H9 (cell line): Measurements from ENCODE around the gene TTC24. TPM values are rescaled to one million over a fixed set of nuclear protein-coding genes. Genes with fewer than 3 reads are reported as not detected.

Experiments
- DNase-seq: peaks from one replicate; pipeline ENCODE4 v3.0.0-alpha.2; 2017
- H2AFZ ChIP-seq: one replicate; pipeline ENCODE4 v1.6.1; 2013; ENCODE audit warnings: mild to moderate bottlenecking, low read length, control low read depth, moderate library complexity
- H2AK5ac ChIP-seq: 2 replicates; pipeline ENCODE4 v1.6.1; 2013; ENCODE audit warnings: low read length, control low read depth, mixed read lengths; ENCODE audit not compliant: insufficient read length
- H2BK120ac ChIP-seq: one replicate; pipeline ENCODE4 v1.6.1; 2013; ENCODE audit warnings: low read depth, mild to moderate bottlenecking, low read length, control low read depth, inconsistent platforms; ENCODE audit not compliant: poor library complexity, severe bottlenecking
- H2BK12ac ChIP-seq: 2 replicates; pipeline ENCODE4 v1.6.1; 2013; ENCODE audit warnings: low read length, control low read depth, mixed read lengths, low read depth; ENCODE audit not compliant: insufficient read length
- H2BK15ac ChIP-seq: 2 replicates; pipeline ENCODE4 v1.6.1; 2013; ENCODE audit warnings: low read depth, low read length, control low read depth
- H2BK20ac ChIP-seq: one replicate; pipeline ENCODE4 v1.6.1; 2013; ENCODE audit warnings: low read depth, mild to moderate bottlenecking, low read length, control low read depth, inconsistent platforms; ENCODE audit not compliant: poor library complexity, severe bottlenecking
- H2BK5ac ChIP-seq: 2 replicates; pipeline ENCODE4 v1.6.1; 2013; ENCODE audit warnings: low read length, control low read depth, mixed read lengths; ENCODE audit not compliant: insufficient read length
- H3K14ac ChIP-seq: 2 replicates; pipeline ENCODE4 v1.6.1; 2013; ENCODE audit warnings: low read length, control low read depth; ENCODE audit not compliant: insufficient read depth
- H3K18ac ChIP-seq: 2 replicates; pipeline ENCODE4 v1.6.1; 2013; ENCODE audit warnings: low read depth, mild to moderate bottlenecking, mixed read lengths, low read length, control low read depth; ENCODE audit not compliant: insufficient read length
- H3K23ac ChIP-seq: 2 replicates; pipeline ENCODE4 v1.6.1; 2013; ENCODE audit warnings: low read length, control low read depth, mixed read lengths, low read depth; ENCODE audit not compliant: insufficient read length
- H3K23me2 ChIP-seq: 2 replicates; pipeline ENCODE4 v1.6.1; 2013; ENCODE audit warnings: low read depth, mild to moderate bottlenecking, mixed read lengths, low read length, control low read depth; ENCODE audit not compliant: insufficient read length, poor library complexity, severe bottlenecking
- H3K27ac ChIP-seq: 2 replicates; pipeline ENCODE4 v1.5.1; 2013; ENCODE audit warnings: low read length, control low read depth, mixed read lengths, low read depth; ENCODE audit not compliant: insufficient read length
- H3K27me3 ChIP-seq: 2 replicates; pipeline ENCODE4 v1.6.1; 2013; ENCODE audit warnings: low read length, control low read depth, inconsistent platforms; ENCODE audit not compliant: insufficient read depth
- H3K4ac ChIP-seq: 2 replicates; pipeline ENCODE4 v1.6.1; 2013; ENCODE audit warnings: low read depth, mild to moderate bottlenecking, control low read depth, inconsistent platforms, low read length, moderate library complexity
- H3K4me1 ChIP-seq: 2 replicates; pipeline ENCODE4 v1.6.1; 2013; ENCODE audit warnings: low read length, control low read depth, inconsistent platforms; ENCODE audit not compliant: insufficient read depth
- H3K4me2 ChIP-seq: 2 replicates; pipeline ENCODE4 v1.6.1; 2013; ENCODE audit warnings: low read length, control low read depth, mixed read lengths; ENCODE audit not compliant: insufficient read length, insufficient read depth
- H3K56ac ChIP-seq: 2 replicates; pipeline ENCODE4 v1.6.1; 2013; ENCODE audit warnings: low read depth, mild to moderate bottlenecking, mixed read lengths, low read length, control low read depth; ENCODE audit not compliant: insufficient read length
- H3K79me1 ChIP-seq: 2 replicates; pipeline ENCODE4 v1.6.1; 2013; ENCODE audit warnings: low read depth, mild to moderate bottlenecking, moderate library complexity, low read length, control low read depth, inconsistent platforms; ENCODE audit not compliant: insufficient read depth, poor library complexity, severe bottlenecking
- H3K79me2 ChIP-seq: 2 replicates; pipeline ENCODE4 v1.6.1; 2013; ENCODE audit warnings: low read length, control low read depth, inconsistent platforms; ENCODE audit not compliant: insufficient read depth
- H3K9ac ChIP-seq: 2 replicates; pipeline ENCODE4 v1.6.1; 2013; ENCODE audit warnings: low read length, control low read depth, mixed read lengths; ENCODE audit not compliant: insufficient read length; ENCODE audit errors: extremely low read depth
- H3K9me3 ChIP-seq: one replicate; pipeline ENCODE4 v1.6.1; 2013; ENCODE audit warnings: low read depth, low read length, inconsistent platforms; ENCODE audit not compliant: control insufficient read depth
- H3T11ph ChIP-seq: one replicate; pipeline ENCODE4 v1.6.1; 2013; ENCODE audit warnings: mild to moderate bottlenecking, low read length, control low read depth, inconsistent platforms
- H4K20me1 ChIP-seq: one replicate; pipeline ENCODE4 v1.6.1; 2013; ENCODE audit not compliant: control insufficient read depth, insufficient read length, insufficient read depth
- H4K5ac ChIP-seq: 2 replicates; pipeline ENCODE4 v1.6.1; 2013; ENCODE audit warnings: low read depth, mild to moderate bottlenecking, mixed read lengths, low read length, control low read depth; ENCODE audit not compliant: insufficient read length
- H4K8ac ChIP-seq: replicated peaks from 2 replicates; pipeline ENCODE4 v1.6.1; 2013; ENCODE audit warnings: low read length, control low read depth, mixed read lengths, low read depth; ENCODE audit not compliant: insufficient read length
- H4K91ac ChIP-seq: 2 replicates; pipeline ENCODE4 v1.6.1; 2013; ENCODE audit warnings: low read depth, mild to moderate bottlenecking, moderate library complexity, mixed read lengths, low read length, control low read depth; ENCODE audit not compliant: insufficient read length
- H3K27ac Mint-ChIP-seq, 3 experiments: 2 replicates in 2 of 3; 3 replicates in 1 of 3; pipeline ENCODE4 v1.8.0; 2020 to 2021; ENCODE audit warnings: mixed read lengths in 3 of 3, mild to moderate bottlenecking in 1 of 3, moderate library complexity in 1 of 3
- H3K27me3 Mint-ChIP-seq: 2 replicates; pipeline ENCODE4 v1.8.0; 2021; ENCODE audit warnings: low read depth, mild to moderate bottlenecking, moderate library complexity, mixed read lengths
- H3K36me3 Mint-ChIP-seq, 3 experiments: 2 replicates in 2 of 3; 3 replicates in 1 of 3; pipeline ENCODE4 v1.8.0; 2020 to 2021; ENCODE audit warnings: low read depth in 3 of 3, mixed read lengths in 3 of 3; ENCODE audit not compliant: insufficient read depth in 1 of 3
- H3K4me1 Mint-ChIP-seq, 2 experiments: 2 replicates each; pipeline ENCODE4 v1.8.0; 2020; ENCODE audit warnings: mixed read lengths in 2 of 2
- H3K4me3 Mint-ChIP-seq, 2 experiments: 2 replicates in 1 of 2; 3 replicates in 1 of 2; pipeline ENCODE4 v1.8.0; 2020 to 2021; ENCODE audit warnings: mild to moderate bottlenecking in 2 of 2, mixed read lengths in 2 of 2, moderate library complexity in 1 of 2
- H3K9me3 Mint-ChIP-seq, 2 experiments: 2 replicates in 1 of 2; 3 replicates in 1 of 2; pipeline ENCODE4 v1.8.0; 2020; ENCODE audit warnings: mild to moderate bottlenecking in 2 of 2, mixed read lengths in 2 of 2, moderate library complexity in 1 of 2
- CTCF ChIP-seq: fragments of 200-600 bp; sonication (generic); conservative IDR thresholded peaks from 3 replicates; pipeline ENCODE4 v1.8.0; 2021; ENCODE audit warnings: antibody characterized with exemption, mild to moderate bottlenecking
- WGBS: extraction: QIAGEN DNeasy Blood & Tissue Kit; methylation state at CpG from one replicate; pipeline ENCODE4 v1.1.7; 2013; ENCODE audit warnings: missing lambda C conversion rate, low lambda C conversion rate, mixed read lengths; ENCODE audit not compliant: insufficient read length; ENCODE audit errors: extremely low coverage; 5-methylcytosine and 5-hydroxymethylcytosine counted together
- total RNA-seq: library from RNA; stranded (reverse); gene quantifications from 2 replicates; pipeline ENCODE4 v1.2.1, GENCODE V29; 2021

The TTC24 gene
- total RNA-seq, 1 experiment from 2014 or later = 0.26 TPM

GRCh38 chr1:156547434-156547833 lies 32.1 kb upstream of the TTC24 start:
- Histone ChIP-seq H3T11ph (no peak overlapping the region), H2AFZ (no peak overlapping the region), H3K14ac (no peak overlapping the region), H3K4ac (no peak overlapping the region), H4K20me1 (no peaks in the 10 kb centered on the region), H3K79me1 (no peaks in the 10 kb centered on the region), H4K8ac (no peak overlapping the region), H3K23me2 (no peaks in the 10 kb centered on the region), H3K18ac (no peak overlapping the region), H3K4me1 (no peaks in the 10 kb centered on the region), H3K9ac (no peak overlapping the region), H2AK5ac (no peak overlapping the region), H3K56ac (no peak overlapping the region), H2BK120ac (no peak overlapping the region), H2BK20ac (no peak overlapping the region), H3K79me2 (no peaks in the 10 kb centered on the region), H4K91ac (no peak overlapping the region), H3K27ac (no peak overlapping the region), H3K23ac (no peak overlapping the region), H4K5ac (no peak overlapping the region), H3K27me3 (no peaks in the 10 kb centered on the region), H3K9me3 (no peaks in the 10 kb centered on the region), H2BK12ac (no peak overlapping the region), H3K4me2 (no peak overlapping the region), H2BK5ac (no peak overlapping the region), H2BK15ac (no peak overlapping the region)
- Mint-ChIP-seq H3K9me3 (no peaks in the 10 kb centered on the region), H3K4me3 (no peak overlapping the region), H3K27me3 (no peaks in the 10 kb centered on the region), H3K4me1 (no peaks in the 10 kb centered on the region), H3K36me3 (peaks cover 9 to 46% (median 33%) of the 10 kb centered on the region in 3 experiments), H3K27ac (no peak overlapping the region)
- no peak for TF ChIP-seq CTCF
- no peak for DNase-seq
- no CpG with 5 or more reads among the region's 4 CpGs for WGBS
